ENCODE data around the gene PYGL.

The PYGL gene

DNA sequence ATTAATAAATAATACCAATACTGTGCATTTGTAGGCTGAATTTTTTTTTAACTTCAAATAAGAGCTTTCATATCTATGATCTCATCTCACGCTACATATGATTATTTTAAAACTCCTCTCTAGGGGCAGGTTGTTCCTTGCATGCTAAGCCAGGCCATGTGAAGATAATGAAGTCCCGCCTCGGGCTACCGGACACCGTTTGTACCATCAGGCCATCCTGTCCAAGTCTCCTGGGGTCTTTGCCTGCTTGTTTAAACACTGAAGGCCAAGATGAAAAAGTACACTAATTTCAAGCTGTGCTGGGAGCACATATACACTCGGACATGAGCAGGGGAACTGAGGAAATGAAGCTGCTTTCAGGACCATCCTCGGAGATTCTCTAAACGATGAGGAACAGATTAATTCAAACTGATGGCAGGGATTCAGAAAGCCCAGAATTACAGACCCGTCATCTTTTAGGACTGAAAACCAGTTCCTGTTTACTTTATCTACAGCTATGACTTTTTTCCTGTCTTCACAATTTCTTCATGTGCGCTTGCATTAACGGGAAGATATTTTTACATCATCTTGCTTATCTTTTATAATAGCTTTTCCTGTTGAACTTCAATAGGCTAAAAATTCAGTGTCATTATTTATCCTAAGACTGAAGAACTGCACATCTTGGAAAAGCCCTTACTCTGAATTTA lies 78.7 kb downstream of the PYGL start:
- no peak for DNase-seq

DNA sequence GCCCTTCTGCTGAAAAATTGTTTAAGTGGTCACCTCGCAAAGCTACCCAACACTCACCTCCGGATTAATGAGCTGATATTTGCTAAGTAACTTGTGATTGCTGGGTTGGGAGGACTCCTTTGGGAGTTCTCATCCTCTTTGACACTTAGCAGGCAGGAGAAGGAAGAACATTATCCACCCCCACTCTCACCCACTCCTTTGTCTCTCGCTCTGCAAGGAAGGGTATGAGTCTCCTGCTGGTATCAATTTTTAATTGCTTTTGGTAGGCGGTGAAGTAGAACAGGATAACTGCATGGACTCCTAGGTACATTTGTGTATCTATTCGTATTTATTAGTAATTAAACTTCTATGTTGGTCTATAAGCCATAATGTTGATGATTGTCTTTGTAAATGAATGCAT lies 79.3 kb downstream of the PYGL start:
- DNase-seq = no peak

DNA sequence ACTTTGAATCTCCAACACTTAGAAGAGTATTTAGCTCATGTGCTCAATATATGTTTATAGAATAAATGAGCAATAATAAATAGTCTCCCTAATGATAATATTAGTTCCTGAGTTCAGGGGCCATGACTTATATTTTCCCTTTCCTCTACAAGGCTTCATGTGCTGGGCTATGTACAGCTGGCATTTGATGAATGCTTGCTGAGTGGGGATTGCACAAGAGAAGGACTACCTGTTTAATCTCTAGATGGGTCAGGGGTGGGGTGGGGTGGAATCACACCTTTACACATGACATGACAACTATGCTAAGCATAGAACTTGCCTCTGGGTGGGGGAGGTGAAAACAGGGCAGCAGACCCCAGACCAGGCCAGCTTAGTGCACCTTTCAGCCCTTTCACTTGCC lies 80.0 kb downstream of the PYGL start:
- DNase-seq = no peak

DNA sequence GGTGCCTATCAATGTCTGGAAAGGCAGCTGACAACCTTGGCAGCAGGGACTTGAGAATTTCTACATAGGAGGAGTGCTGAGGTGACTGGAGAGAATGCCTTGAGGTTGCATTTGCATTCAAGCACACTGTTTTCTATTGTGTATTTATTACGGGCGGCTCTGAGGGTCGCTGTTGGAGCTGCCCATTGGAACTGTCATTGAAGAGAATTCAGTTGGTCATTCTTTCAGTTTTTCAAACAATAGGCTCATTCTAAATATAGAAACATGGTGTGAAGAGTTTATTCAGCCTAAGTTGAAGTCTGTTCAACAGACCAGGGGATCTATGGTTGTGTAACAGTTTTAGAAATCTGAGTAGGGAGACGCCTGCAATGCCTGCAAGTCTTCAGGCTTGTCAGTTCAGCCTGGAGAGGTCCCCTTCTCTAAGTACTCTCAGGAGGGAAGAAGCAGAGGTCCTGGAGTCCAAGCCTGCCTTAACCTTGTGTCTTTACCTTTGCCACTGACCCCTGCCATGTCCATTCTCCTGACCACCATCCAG lies 82.2 kb downstream of the PYGL start:
- DNase-seq = no peak

DNA sequence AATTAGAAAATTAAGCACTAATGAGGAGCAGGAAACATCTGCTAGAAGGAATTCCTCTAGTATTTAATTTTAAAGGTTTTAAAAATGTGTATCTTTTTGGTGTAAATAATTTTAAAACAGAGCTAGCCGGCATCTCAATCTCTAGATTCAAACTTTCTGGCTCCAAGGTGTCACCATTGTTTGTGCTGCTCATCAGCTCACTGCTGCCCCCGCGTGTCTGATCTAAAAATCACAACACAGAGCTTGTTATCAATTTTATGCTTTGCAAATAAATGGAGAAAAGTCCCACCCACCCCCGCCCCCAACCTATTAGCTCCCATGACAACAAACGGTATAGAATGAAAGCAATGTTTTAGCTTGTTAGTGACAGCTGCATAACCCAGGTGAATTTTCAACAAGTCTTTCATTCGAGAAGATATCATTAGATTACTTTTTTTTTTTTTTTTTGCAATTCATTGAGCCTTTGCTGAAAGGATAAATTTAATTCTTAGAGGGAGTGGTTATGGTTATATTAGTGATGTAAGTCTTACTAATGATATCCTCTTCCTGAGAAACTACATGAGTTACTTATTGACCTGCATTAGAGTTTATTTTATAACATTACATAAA lies 83.7 kb downstream of the PYGL start:
- DNase-seq = peak; percentile 79

DNA sequence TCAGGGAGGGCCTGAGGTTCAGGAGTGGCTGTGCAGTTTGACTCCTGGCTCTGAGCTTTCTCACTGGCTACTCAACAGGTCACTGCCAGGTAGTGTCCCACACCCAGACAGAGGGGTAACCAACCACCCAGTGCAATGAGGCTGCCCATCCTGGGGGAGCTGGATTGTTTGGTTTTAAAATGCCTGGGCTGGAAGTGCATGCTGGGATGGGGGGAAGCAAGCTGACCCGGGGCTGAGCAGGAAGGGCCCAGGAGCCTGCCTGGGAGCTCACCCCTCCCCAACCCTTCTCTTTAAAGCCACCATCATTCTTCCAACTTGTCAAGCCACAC lies 85.0 kb downstream of the PYGL start:
- DNase-seq = no peak

DNA sequence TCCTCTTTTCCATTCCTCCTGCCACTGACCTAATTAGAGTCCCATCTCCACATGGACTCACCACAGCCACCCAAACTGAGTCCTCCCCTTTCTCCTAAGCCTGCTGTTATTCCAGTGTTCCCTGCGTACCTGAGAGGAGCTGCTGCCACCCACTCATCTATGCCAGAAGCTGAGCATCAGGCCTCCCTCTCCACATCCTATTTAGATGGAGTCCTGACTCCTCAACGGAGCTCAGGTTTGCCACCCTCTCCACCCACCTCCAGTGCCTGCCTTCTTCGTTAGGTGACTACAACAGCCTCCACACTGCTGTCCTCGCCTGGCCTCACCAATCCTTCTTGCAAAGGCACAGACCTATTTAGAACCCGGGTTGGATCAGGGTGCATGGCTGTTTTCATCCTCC lies 87.6 kb downstream of the PYGL start:
- DNase-seq = no peak

DNA sequence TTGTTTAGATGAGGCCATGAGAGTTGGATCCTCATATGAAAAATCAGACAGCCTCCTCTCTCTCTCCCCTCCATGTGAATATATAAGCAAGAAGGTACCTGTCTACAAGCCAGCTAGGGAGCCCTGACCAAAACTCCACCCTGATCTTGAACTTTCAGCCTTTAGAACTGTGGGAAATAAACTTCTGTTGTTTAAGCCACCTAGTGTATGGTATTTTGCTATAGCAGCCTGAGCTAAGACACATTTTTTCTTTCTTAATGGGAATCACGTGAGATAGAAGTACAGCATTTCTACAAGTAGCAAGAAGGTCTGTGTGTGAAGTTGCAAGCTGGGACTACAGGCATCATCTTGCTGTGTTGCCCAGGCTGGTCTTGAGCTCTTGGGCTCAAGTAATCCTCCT lies 88.7 kb downstream of the PYGL start:
- DNase-seq = no peak

Data from DMS53 (cell line).